DND-41 (cell line): ENCODE measurements around the gene ACCS.

Experiments used
- EZH2 ChIP-seq: IDR thresholded peaks from 3 replicates; pipeline ENCODE4 v1.6.1; 2012; ENCODE audit warnings: borderline replicate concordance, low read depth, mild to moderate bottlenecking, moderate library complexity, low read length, inconsistent platforms; ENCODE audit not compliant: severe bottlenecking
- TF ChIP-seq, protein P1 (sequence below): IDR thresholded peaks from 2 replicates; pipeline ENCODE4 v1.5.1; 2012; ENCODE audit warnings: borderline replicate concordance, low read length, moderate library complexity, mild to moderate bottlenecking; ENCODE audit not compliant: poor library complexity, severe bottlenecking; ENCODE audit errors: extremely low read depth

- TF ChIP-seq, protein P1, sequence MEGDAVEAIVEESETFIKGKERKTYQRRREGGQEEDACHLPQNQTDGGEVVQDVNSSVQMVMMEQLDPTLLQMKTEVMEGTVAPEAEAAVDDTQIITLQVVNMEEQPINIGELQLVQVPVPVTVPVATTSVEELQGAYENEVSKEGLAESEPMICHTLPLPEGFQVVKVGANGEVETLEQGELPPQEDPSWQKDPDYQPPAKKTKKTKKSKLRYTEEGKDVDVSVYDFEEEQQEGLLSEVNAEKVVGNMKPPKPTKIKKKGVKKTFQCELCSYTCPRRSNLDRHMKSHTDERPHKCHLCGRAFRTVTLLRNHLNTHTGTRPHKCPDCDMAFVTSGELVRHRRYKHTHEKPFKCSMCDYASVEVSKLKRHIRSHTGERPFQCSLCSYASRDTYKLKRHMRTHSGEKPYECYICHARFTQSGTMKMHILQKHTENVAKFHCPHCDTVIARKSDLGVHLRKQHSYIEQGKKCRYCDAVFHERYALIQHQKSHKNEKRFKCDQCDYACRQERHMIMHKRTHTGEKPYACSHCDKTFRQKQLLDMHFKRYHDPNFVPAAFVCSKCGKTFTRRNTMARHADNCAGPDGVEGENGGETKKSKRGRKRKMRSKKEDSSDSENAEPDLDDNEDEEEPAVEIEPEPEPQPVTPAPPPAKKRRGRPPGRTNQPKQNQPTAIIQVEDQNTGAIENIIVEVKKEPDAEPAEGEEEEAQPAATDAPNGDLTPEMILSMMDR: no peak
- no peak for TF ChIP-seq EZH2
These were observed 33.6 kb upstream of the ACCS start for GRCh38 chr11:44032299-44033085.
